A673 (cell line): ENCODE results near the gene TRIP12. TPM values are rescaled to one million over a fixed set of nuclear protein-coding genes. Genes with fewer than 3 reads are reported as not detected.

Source experiments
- BruUV-seq: library from RNA; stranded (reverse); fragments of 400-500 nt; replicated peaks from 2 replicates; lab custom pipeline; 2021; lab: Mats Ljungman, UMichigan
- CTCF ChIA-PET: fragments of 300-600 bp; sonication (Branson Sonifier 250); formaldehyde crosslinking; loops from one replicate; lab custom pipeline; 2022; ENCODE audit warnings: antibody characterized with exemption; lab: Charles Lee
- POLR2A ChIA-PET: fragments of 300-600 bp; sonication (Branson Sonifier 250); formaldehyde crosslinking; loops from one replicate; lab custom pipeline; 2022; ENCODE audit warnings: antibody characterized with exemption; ENCODE audit not compliant: low non-redundant PET; lab: Charles Lee
- DNase-seq: peaks from one replicate; pipeline ENCODE4 v3.0.0-alpha.2; 2015; ENCODE audit warnings: low spot score
- H3K27ac ChIP-seq: fragments of 200-600 bp; sonication (generic); 2 replicates; pipeline ENCODE4 v1.5.1; 2016; ENCODE audit warnings: mixed run types, low read depth, mild to moderate bottlenecking, mixed read lengths, antibody characterized with exemption, low read length; ENCODE audit not compliant: poor library complexity, severe bottlenecking
- H3K27me3 ChIP-seq: fragments of 200-600 bp; sonication (generic); replicated peaks from 2 replicates; pipeline ENCODE4 v1.6.1; 2017; ENCODE audit warnings: mixed run types, low read depth, mild to moderate bottlenecking, mixed read lengths, antibody characterized with exemption, low read length; ENCODE audit not compliant: insufficient read depth, poor library complexity
- H3K36me3 ChIP-seq: fragments of 200-600 bp; sonication (generic); 2 replicates; pipeline ENCODE4 v1.6.1; 2016; ENCODE audit warnings: mixed run types, mild to moderate bottlenecking, mixed read lengths, antibody characterized with exemption, low read length; ENCODE audit not compliant: insufficient read depth, poor library complexity, severe bottlenecking
- H3K4me1 ChIP-seq: fragments of 200-600 bp; sonication (generic); 2 replicates; pipeline ENCODE4 v1.6.1; 2017; ENCODE audit warnings: mixed run types, mild to moderate bottlenecking, mixed read lengths, antibody characterized with exemption, low read length; ENCODE audit not compliant: insufficient read depth, poor library complexity, severe bottlenecking
- H3K4me3 ChIP-seq: fragments of 200-600 bp; sonication (generic); 2 replicates; pipeline ENCODE4 v1.5.1; 2016; ENCODE audit warnings: low read depth, mixed run types, mild to moderate bottlenecking, mixed read lengths, low read length; ENCODE audit not compliant: poor library complexity, severe bottlenecking
- H3K9me3 ChIP-seq: fragments of 200-600 bp; sonication (generic); 2 replicates; pipeline ENCODE4 v1.6.1; 2016; ENCODE audit warnings: mixed run types, low read depth, mild to moderate bottlenecking, mixed read lengths, antibody characterized with exemption, low read length; ENCODE audit not compliant: poor library complexity, severe bottlenecking
- EZH2 ChIP-seq: fragments of 200-600 bp; sonication (generic); IDR thresholded peaks from 2 replicates; pipeline ENCODE4 v1.6.1; 2017; ENCODE audit warnings: borderline replicate concordance, low read depth, mild to moderate bottlenecking, mixed read lengths, antibody characterized with exemption, low read length; ENCODE audit not compliant: poor library complexity, severe bottlenecking
- intact Hi-C: fragments of 100-400 bp; cut with micrococcal nuclease; formaldehyde crosslinking; loops from one replicate; pipeline ENCODE4 v1.10.0; 2022; ENCODE audit not compliant: unreplicated experiment
- total RNA-seq: library from RNA; stranded (reverse); gene quantifications from 2 replicates; pipeline ENCODE4 v1.2.3, GENCODE V29; 2021
- TF ChIP-seq, protein P1 (sequence below): fragments of 300-800, 200-600 bp; sonication (generic); conservative IDR thresholded peaks from 2 replicates; pipeline ENCODE4 v1.5.1; 2017; ENCODE audit warnings: low read depth, mild to moderate bottlenecking, antibody characterized with exemption, low read length, moderate library complexity, mixed read lengths

Gene TRIP12
- total RNA-seq, 1 experiment from 2014 or later, result 300 TPM

DNA sequence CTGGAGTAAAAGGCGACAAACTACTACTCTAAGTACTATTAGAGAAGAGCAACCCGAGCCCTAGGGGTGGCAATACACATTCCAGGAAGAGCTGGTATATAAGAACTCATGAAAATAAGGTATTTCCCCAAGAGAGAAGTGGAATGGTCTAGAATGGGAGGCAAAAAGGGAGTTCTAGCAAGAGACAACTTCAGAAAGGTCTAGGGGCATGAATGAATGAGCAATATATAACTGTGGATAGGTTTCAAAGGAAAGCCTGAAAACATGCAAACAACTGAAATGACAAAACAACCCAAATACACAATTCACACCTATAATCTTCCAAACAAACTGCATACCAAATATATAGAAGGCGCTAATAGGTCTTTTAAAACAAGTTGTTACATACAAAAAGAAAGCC lies 22.2 kb downstream of the TRIP12 start:
- no peak for TF ChIP-seq EZH2
- TF ChIP-seq, protein P1, sequence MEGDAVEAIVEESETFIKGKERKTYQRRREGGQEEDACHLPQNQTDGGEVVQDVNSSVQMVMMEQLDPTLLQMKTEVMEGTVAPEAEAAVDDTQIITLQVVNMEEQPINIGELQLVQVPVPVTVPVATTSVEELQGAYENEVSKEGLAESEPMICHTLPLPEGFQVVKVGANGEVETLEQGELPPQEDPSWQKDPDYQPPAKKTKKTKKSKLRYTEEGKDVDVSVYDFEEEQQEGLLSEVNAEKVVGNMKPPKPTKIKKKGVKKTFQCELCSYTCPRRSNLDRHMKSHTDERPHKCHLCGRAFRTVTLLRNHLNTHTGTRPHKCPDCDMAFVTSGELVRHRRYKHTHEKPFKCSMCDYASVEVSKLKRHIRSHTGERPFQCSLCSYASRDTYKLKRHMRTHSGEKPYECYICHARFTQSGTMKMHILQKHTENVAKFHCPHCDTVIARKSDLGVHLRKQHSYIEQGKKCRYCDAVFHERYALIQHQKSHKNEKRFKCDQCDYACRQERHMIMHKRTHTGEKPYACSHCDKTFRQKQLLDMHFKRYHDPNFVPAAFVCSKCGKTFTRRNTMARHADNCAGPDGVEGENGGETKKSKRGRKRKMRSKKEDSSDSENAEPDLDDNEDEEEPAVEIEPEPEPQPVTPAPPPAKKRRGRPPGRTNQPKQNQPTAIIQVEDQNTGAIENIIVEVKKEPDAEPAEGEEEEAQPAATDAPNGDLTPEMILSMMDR, result no peak
- intact Hi-C loops, result no loop called here
- H3K9me3 ChIP-seq, result no peaks in the 10 kb centered on the region
- DNase-seq, result no peak
- H3K27ac ChIP-seq, result no peak overlapping the region
- POLR2A ChIA-PET, result no interaction called here
- peaks cover 17% of the 10 kb centered on the region for H3K4me1 ChIP-seq
- H3K4me3 ChIP-seq, result no peak overlapping the region
- BruUV-seq, result no TSS peak
- H3K36me3 ChIP-seq, result peaks cover 6% of the 10 kb centered on the region
- H3K27me3 ChIP-seq, result no peaks in the 10 kb centered on the region
- CTCF ChIA-PET, result no interaction called here

DNA sequence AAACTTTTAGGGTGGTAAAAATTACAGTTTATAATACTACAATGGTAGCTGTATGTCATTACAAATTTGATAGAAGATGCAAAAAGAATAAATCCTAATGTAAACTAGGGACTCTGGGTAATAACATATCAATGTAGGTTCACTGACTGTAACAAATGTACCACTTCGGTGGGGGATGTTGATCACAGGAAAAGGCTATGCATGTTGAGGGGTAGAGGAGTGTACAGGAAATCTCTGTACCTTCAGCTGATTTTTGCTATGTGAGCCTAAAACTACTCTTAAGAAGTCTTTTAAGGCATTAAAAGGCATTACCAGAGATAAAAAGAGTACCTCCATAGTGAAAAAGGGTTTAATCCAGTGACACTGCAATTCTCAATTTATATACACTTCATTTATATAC lies 25.0 kb downstream of the TRIP12 start:
- no peaks in the 10 kb centered on the region for H3K27me3 ChIP-seq
- H3K9me3 ChIP-seq, result no peaks in the 10 kb centered on the region
- no TSS peak for BruUV-seq
- no peak overlapping the region for H3K4me3 ChIP-seq
- no peak for TF ChIP-seq EZH2
- TF ChIP-seq, protein P1, result no peak
- H3K36me3 ChIP-seq, result no peaks in the 10 kb centered on the region
- ChIA-PET POLR2A (no interaction called here), CTCF (no interaction called here)
- peaks cover 7% of the 10 kb centered on the region for H3K4me1 ChIP-seq
- H3K27ac ChIP-seq, result no peak overlapping the region
- DNase-seq, result no peak
- intact Hi-C loops, result no loop called here

DNA sequence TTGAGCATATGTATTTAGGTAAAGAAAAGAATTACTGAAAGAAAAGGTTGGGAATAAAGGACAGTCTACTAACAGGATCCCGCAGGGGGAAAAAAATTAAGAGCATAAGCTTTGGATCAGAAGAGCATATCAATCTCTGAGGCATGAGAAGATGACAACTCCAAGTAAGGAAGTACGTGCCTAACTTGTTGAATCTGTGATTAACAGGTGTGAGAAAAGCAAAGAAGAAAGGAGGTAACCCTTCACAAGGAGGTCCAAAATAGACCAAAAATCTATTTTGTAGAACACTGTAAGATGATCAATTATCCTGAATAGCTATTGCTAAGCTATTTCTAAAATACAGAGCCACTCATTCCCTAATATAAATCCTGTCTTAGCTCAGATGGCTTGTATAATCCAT lies 32.8 kb downstream of the TRIP12 start:
- intact Hi-C loops, result no loop called here
- Histone ChIP-seq H3K27ac (no peak overlapping the region), H3K36me3 (no peaks in the 10 kb centered on the region), H3K27me3 (no peaks in the 10 kb centered on the region), H3K9me3 (no peaks in the 10 kb centered on the region), H3K4me1 (no peaks in the 10 kb centered on the region), H3K4me3 (no peak overlapping the region)
- DNase-seq, result no peak
- no peak for TF ChIP-seq EZH2
- TF ChIP-seq, protein P1, result no peak
- no TSS peak for BruUV-seq
- ChIA-PET CTCF (no interaction called here), POLR2A (no interaction called here)
